Activated naive CD8-positive, alpha-beta T cell treated with anti-CD3 and anti-CD28 coated beads, Interleukin-2, amount 50 U/mL, for 24 hours (primary cell): ENCODE data around the gene ENTPD1.
"Not testable (repeated sequence)": the region's sequence is repeated elsewhere in the genome, so short reads cannot be mapped to it uniquely, and the experiment has no call there.

ENCODE experiments used
- ATAC-seq: fragments of 150-1000 bp; cut with Tn5 transposase; one replicate; pipeline ENCODE4 v1.10.0; 2021
- DNase-seq: peaks from one replicate; pipeline ENCODE4 v3.0.0; 2021
- H3K27ac Mint-ChIP-seq: one replicate; pipeline ENCODE4 v1.8.0; 2021; ENCODE audit warnings: mild to moderate bottlenecking, mixed read lengths
- H3K27me3 Mint-ChIP-seq: one replicate; pipeline ENCODE4 v1.8.0; 2021; ENCODE audit warnings: mixed read lengths
- H3K36me3 Mint-ChIP-seq: one replicate; pipeline ENCODE4 v1.8.0; 2021; ENCODE audit warnings: low read depth, mixed read lengths
- H3K4me1 Mint-ChIP-seq: one replicate; pipeline ENCODE4 v1.8.0; 2021; ENCODE audit warnings: mixed read lengths
- H3K4me3 Mint-ChIP-seq: one replicate; pipeline ENCODE4 v1.8.0; 2021; ENCODE audit warnings: mild to moderate bottlenecking, moderate library complexity, mixed read lengths
- H3K9me3 Mint-ChIP-seq: one replicate; pipeline ENCODE4 v1.8.0; 2021; ENCODE audit warnings: mixed read lengths

The ENTPD1 gene

GRCh38 chr10:95909561-95909960 is 153.6 kb downstream of the ENTPD1 start:
- no peak for ATAC-seq
- H3K9me3 Mint-ChIP-seq, result no peaks in the 10 kb centered on the region
- no peak overlapping the region for H3K27ac Mint-ChIP-seq
- H3K27me3 Mint-ChIP-seq, result peaks cover 5% of the 10 kb centered on the region
- DNase-seq, result no peak
- H3K4me1 Mint-ChIP-seq, result peaks cover 12% of the 10 kb centered on the region
- H3K4me3 Mint-ChIP-seq, result no peak overlapping the region
- peaks cover 6% of the 10 kb centered on the region for H3K36me3 Mint-ChIP-seq

GRCh38 chr10:95916039-95916438 is 160.1 kb downstream of the ENTPD1 start:
- H3K27ac Mint-ChIP-seq, H3K4me1 Mint-ChIP-seq, H3K4me3 Mint-ChIP-seq, H3K9me3 Mint-ChIP-seq, DNase-seq, ATAC-seq, H3K36me3 Mint-ChIP-seq: not testable (repeated sequence)
- peaks cover 16% of the 10 kb centered on the region for H3K27me3 Mint-ChIP-seq
